Measurements from ENCODE around the gene SLC22A1. TPM values are rescaled to one million over a fixed set of nuclear protein-coding genes. Genes with fewer than 3 reads are reported as not detected.

SLC22A1 gene
- total RNA-seq, 2 experiments from 2014 or later: 0.14 to 0.89 TPM

GRCh38 chr6:160127270-160128124, 5.9 kb downstream of the SLC22A1 start:
- TF ChIP-seq, protein P1, sequence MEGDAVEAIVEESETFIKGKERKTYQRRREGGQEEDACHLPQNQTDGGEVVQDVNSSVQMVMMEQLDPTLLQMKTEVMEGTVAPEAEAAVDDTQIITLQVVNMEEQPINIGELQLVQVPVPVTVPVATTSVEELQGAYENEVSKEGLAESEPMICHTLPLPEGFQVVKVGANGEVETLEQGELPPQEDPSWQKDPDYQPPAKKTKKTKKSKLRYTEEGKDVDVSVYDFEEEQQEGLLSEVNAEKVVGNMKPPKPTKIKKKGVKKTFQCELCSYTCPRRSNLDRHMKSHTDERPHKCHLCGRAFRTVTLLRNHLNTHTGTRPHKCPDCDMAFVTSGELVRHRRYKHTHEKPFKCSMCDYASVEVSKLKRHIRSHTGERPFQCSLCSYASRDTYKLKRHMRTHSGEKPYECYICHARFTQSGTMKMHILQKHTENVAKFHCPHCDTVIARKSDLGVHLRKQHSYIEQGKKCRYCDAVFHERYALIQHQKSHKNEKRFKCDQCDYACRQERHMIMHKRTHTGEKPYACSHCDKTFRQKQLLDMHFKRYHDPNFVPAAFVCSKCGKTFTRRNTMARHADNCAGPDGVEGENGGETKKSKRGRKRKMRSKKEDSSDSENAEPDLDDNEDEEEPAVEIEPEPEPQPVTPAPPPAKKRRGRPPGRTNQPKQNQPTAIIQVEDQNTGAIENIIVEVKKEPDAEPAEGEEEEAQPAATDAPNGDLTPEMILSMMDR (IDR thresholded peaks at IDR 0.05): no peak
- H3K27ac Mint-ChIP-seq: no peak overlapping the region
- no peak overlapping the region for H3K27ac ChIP-seq (ENCODE audit: low read depth in 1 of 2, low read length in 2 of 2)
- ChIA-PET POLR2A (no interaction called here), CTCF (interaction anchor here (0.8 kb wide), 1 partner anchor 11 kb away, joined by 4 read pairs; no protein-coding TSS in a partner anchor)
- no peaks in the 10 kb centered on the region for H3K36me3 ChIP-seq (ENCODE audit: insufficient read depth, low read length)
- no peaks in the 10 kb centered on the region for H3K9me3 Mint-ChIP-seq
- H3K36me3 Mint-ChIP-seq (ENCODE audit: low read depth): no peaks in the 10 kb centered on the region
- DNase-seq (no peak), ATAC-seq (ENCODE audit: poor library complexity) (no peak)
- no peak overlapping the region for H3K4me3 ChIP-seq (ENCODE audit: low read length)
- H3K27me3 Mint-ChIP-seq: no peaks in the 10 kb centered on the region
- H3K4me1 ChIP-seq (ENCODE audit: insufficient read depth, low read length): no peaks in the 10 kb centered on the region
- intact Hi-C loops (cut with DNase I, micrococcal nuclease): no loop called here
- H3K27me3 ChIP-seq (ENCODE audit: control insufficient read depth in 1 of 2, insufficient read depth in 2 of 2, low read length in 2 of 2): no peaks in the 10 kb centered on the region
- H3K4me1 Mint-ChIP-seq (ENCODE audit: low read depth): no peaks in the 10 kb centered on the region
- H3K9me3 ChIP-seq (ENCODE audit: control insufficient read depth in 1 of 2, insufficient read depth in 1 of 2, low read length in 2 of 2): no peaks in the 10 kb centered on the region
- H3K4me3 Mint-ChIP-seq: no peak overlapping the region

- Mint-ChIP-seq H3K36me3 (ENCODE audit: low read depth) (no peaks in the 10 kb centered on the region), H3K27me3 (no peaks in the 10 kb centered on the region), H3K9me3 (no peaks in the 10 kb centered on the region), H3K27ac (no peak overlapping the region), H3K4me1 (ENCODE audit: low read depth) (no peaks in the 10 kb centered on the region), H3K4me3 (no peak overlapping the region)
- no peak overlapping the region for H3K27ac ChIP-seq (ENCODE audit: low read depth in 1 of 2, low read length in 2 of 2)
- no peak overlapping the region for H3K4me3 ChIP-seq (ENCODE audit: low read length)
- TF ChIP-seq, protein P1 (IDR thresholded peaks at IDR 0.05): no peak
- ATAC-seq (ENCODE audit: poor library complexity) (no peak), DNase-seq (no peak)
- intact Hi-C loops (cut with DNase I, micrococcal nuclease): no loop called here
- ChIA-PET POLR2A (interaction anchor here (0.7 kb wide), 1 partner anchor 405 kb away, joined by 3 read pairs; no protein-coding TSS in a partner anchor), CTCF (interaction anchor here (0.8 kb wide), 1 partner anchor 10 kb away, joined by 4 read pairs; no protein-coding TSS in a partner anchor)
- H3K4me1 ChIP-seq (ENCODE audit: insufficient read depth, low read length): no peaks in the 10 kb centered on the region
- H3K9me3 ChIP-seq (ENCODE audit: control insufficient read depth in 1 of 2, insufficient read depth in 1 of 2, low read length in 2 of 2): no peaks in the 10 kb centered on the region
- no peaks in the 10 kb centered on the region for H3K36me3 ChIP-seq (ENCODE audit: insufficient read depth, low read length)
- H3K27me3 ChIP-seq (ENCODE audit: control insufficient read depth in 1 of 2, insufficient read depth in 2 of 2, low read length in 2 of 2): no peaks in the 10 kb centered on the region
Observed at GRCh38 chr6:160128125-160128683, 6.6 kb downstream of the SLC22A1 start.

GRCh38 chr6:160128879-160129516, 7.4 kb downstream of the SLC22A1 start:
- Histone ChIP-seq H3K36me3 (ENCODE audit: insufficient read depth, low read length) (no peaks in the 10 kb centered on the region), H3K9me3 (ENCODE audit: control insufficient read depth in 1 of 2, insufficient read depth in 1 of 2, low read length in 2 of 2) (peaks cover 0 to 6% of the 10 kb centered on the region in 2 experiments), H3K27ac (ENCODE audit: low read depth in 1 of 2, low read length in 2 of 2) (no peak overlapping the region), H3K4me1 (ENCODE audit: insufficient read depth, low read length) (no peaks in the 10 kb centered on the region), H3K4me3 (ENCODE audit: low read length) (no peak overlapping the region), H3K27me3 (ENCODE audit: control insufficient read depth in 1 of 2, insufficient read depth in 2 of 2, low read length in 2 of 2) (no peaks in the 10 kb centered on the region)
- H3K27me3 Mint-ChIP-seq: no peaks in the 10 kb centered on the region
- H3K36me3 Mint-ChIP-seq (ENCODE audit: low read depth): no peaks in the 10 kb centered on the region
- H3K27ac Mint-ChIP-seq: no peak overlapping the region
- POLR2A ChIA-PET: interaction anchor here (0.7 kb wide), 1 partner anchor 405 kb away, joined by 3 read pairs; no protein-coding TSS in a partner anchor
- CTCF ChIA-PET: no interaction called here
- no peak overlapping the region for H3K4me3 Mint-ChIP-seq
- intact Hi-C loops (cut with DNase I, micrococcal nuclease): no loop called here
- TF ChIP-seq, protein P1 (IDR thresholded peaks at IDR 0.05): no peak
- H3K9me3 Mint-ChIP-seq: no peaks in the 10 kb centered on the region
- DNase-seq: no peak
- no peaks in the 10 kb centered on the region for H3K4me1 Mint-ChIP-seq (ENCODE audit: low read depth)
- no peak for ATAC-seq (ENCODE audit: poor library complexity)

All from CD4-positive, alpha-beta T cell (primary cell).